Measurements from ENCODE around the gene BPIFB4.

DNA sequence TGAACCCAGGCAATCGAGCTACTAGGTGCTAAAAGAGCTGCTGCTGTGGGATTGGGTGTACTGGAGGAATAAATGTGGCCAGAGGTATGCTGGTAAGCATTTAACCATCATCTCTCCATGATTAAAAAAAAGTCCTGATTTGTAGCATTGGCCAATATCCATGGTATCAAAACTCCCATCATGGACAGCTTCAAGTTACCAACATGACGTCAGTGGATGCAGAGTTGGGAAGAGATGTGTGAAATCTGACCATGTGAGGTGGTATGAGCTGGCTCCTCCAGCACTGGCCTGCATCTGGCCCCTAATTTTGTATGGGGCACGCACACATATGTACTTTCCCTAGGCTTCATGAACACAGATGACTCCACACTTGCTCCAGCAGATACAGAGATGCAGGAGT is 11.7 kb downstream of the BPIFB4 start:
- TF ChIP-seq, protein P1, sequence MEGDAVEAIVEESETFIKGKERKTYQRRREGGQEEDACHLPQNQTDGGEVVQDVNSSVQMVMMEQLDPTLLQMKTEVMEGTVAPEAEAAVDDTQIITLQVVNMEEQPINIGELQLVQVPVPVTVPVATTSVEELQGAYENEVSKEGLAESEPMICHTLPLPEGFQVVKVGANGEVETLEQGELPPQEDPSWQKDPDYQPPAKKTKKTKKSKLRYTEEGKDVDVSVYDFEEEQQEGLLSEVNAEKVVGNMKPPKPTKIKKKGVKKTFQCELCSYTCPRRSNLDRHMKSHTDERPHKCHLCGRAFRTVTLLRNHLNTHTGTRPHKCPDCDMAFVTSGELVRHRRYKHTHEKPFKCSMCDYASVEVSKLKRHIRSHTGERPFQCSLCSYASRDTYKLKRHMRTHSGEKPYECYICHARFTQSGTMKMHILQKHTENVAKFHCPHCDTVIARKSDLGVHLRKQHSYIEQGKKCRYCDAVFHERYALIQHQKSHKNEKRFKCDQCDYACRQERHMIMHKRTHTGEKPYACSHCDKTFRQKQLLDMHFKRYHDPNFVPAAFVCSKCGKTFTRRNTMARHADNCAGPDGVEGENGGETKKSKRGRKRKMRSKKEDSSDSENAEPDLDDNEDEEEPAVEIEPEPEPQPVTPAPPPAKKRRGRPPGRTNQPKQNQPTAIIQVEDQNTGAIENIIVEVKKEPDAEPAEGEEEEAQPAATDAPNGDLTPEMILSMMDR (conservative IDR thresholded peaks at IDR 0.05) = no peak
- no peak for TF ChIP-seq EZH2 (IDR thresholded peaks at IDR 0.05; ENCODE audit: low read depth)
